Activated naive CD4-positive, alpha-beta T cell treated with anti-CD3 and anti-CD28 coated beads for 36 hours (primary cell): ENCODE measurements around the gene IL1RN. TPM values are rescaled to one million over a fixed set of nuclear protein-coding genes. Genes with fewer than 3 reads are reported as not detected.

Experiments used
- CTCF ChIA-PET: fragments of 350-600 bp; sonication (Branson Sonifier 250); formaldehyde crosslinking; loops from one replicate; lab custom pipeline; 2021; ENCODE audit warnings: antibody characterized with exemption; lab: Charles Lee
- DNase-seq: peaks from one replicate; pipeline ENCODE4 v3.0.0-alpha.2; 2020
- H3K27ac Mint-ChIP-seq: one replicate; pipeline ENCODE4 v1.8.0; 2021; ENCODE audit warnings: mild to moderate bottlenecking, mixed read lengths
- H3K27me3 Mint-ChIP-seq: one replicate; pipeline ENCODE4 v1.8.0; 2021; ENCODE audit warnings: low read depth, mixed read lengths
- H3K36me3 Mint-ChIP-seq: one replicate; pipeline ENCODE4 v1.8.0; 2021; ENCODE audit warnings: low read depth, mixed read lengths
- H3K4me1 Mint-ChIP-seq: one replicate; pipeline ENCODE4 v1.8.0; 2021; ENCODE audit warnings: low read depth, mixed read lengths
- H3K4me3 Mint-ChIP-seq: one replicate; pipeline ENCODE4 v1.8.0; 2021; ENCODE audit warnings: mild to moderate bottlenecking, moderate library complexity, mixed read lengths
- H3K9me3 Mint-ChIP-seq: one replicate; pipeline ENCODE4 v1.8.0; 2021; ENCODE audit warnings: mixed read lengths
- intact Hi-C: fragments of 100-400 bp; cut with micrococcal nuclease; formaldehyde crosslinking; loops from one replicate; pipeline ENCODE4 v1.15.1; 2023
- total RNA-seq, 2 experiments: library from RNA; stranded (reverse); gene quantifications; one replicate each; pipeline ENCODE4 v1.2.3, GENCODE V29; 2021

The IL1RN gene, protein sequence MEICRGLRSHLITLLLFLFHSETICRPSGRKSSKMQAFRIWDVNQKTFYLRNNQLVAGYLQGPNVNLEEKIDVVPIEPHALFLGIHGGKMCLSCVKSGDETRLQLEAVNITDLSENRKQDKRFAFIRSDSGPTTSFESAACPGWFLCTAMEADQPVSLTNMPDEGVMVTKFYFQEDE
- 1 to 10 TPM in 1 of 2 experiments, under 1 TPM in 1; 0.77 to 1.2 TPM for total RNA-seq

DNA sequence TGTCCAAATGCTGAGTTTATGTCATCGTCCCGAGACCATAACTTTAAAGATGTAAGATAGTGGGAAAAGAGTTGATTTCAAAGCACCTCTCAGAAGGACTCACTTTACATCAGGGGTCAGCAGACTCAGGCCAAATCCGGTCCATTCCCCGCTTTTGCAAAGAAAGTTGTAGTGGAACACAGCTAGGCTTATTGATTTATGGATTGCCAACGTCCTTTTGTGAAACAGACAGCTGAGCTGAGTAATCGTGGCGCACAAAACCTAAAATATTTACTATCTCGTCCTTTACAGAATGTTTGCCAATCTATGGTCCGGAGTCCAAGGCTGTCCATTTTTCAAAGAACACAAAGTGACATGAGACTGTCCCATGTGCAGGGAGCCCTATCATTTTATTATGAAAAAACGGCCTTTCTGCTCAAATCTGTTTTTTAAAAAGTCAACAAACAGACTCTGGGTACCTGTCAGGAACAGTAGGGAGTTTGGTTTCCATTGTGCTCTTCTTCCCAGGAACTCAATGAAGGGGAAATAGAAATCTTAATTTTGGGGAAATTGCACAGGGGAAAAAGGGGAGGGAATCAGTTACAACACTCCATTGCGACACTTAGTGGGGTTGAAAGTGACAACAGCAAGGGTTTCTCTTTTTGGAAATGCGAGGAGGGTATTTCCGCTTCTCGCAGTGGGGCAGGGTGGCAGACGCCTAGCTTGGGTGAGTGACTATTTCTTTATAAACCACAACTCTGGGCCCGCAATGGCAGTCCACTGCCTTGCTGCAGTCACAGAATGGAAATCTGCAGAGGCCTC is at the start of gene IL1RN:
Gene IL1RN, plus strand, starts transcription at position 754 of the 801 bp plus-strand sequence. Its CDS starts 27 bp downstream, at position 781.
- no peaks in the 10 kb centered on the region for H3K9me3 Mint-ChIP-seq
- DNase-seq, result no peak
- H3K27me3 Mint-ChIP-seq, result no peaks in the 10 kb centered on the region
- CTCF ChIA-PET, result interaction anchor here (0.9 kb wide), 1 partner anchor 10 kb away, joined by 4 read pairs; no protein-coding TSS in a partner anchor
- peaks cover 21% of the 10 kb centered on the region for H3K4me1 Mint-ChIP-seq
- no peaks in the 10 kb centered on the region for H3K36me3 Mint-ChIP-seq
- intact Hi-C loops, result no loop called here
- H3K27ac Mint-ChIP-seq, result no peak within 1 kb of the TSS
- no peak within 1 kb of the TSS for H3K4me3 Mint-ChIP-seq

DNA sequence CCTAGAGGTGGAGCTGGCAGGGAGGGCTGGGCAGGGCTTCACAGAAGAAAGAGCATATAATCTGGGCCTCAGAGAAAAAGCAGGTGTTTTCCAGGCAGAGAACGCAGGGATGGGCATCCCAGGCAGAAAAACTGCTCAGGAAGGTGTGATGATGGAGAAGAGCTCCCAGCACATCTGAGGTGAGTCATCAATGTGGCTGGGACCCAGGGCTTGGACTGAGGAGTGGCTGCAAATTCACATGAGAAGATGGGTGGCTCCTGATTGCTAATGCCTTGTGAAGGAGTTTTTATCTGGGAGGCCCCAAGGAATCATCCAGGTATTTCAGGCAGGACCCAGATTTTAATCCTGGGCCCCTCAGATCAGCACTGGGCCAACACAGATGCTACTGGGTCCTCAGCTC is 49.5 kb upstream of the IL1RN start:
- no peaks in the 10 kb centered on the region for H3K36me3 Mint-ChIP-seq
- no peak for DNase-seq
- no peaks in the 10 kb centered on the region for H3K27me3 Mint-ChIP-seq
- CTCF ChIA-PET, result interaction anchor here (0.6 to 11.6 kb wide), 7 partner anchors 11 to 328 kb away, joined by 3 to 102 read pairs (median 4); no protein-coding TSS in a partner anchor
- intact Hi-C loops, result no loop called here
- no peak overlapping the region for H3K27ac Mint-ChIP-seq
- H3K4me3 Mint-ChIP-seq, result no peak overlapping the region
- H3K4me1 Mint-ChIP-seq, result peaks cover 7% of the 10 kb centered on the region
- H3K9me3 Mint-ChIP-seq, result no peaks in the 10 kb centered on the region

GRCh38 chr2:113078350-113078839 is 49.0 kb upstream of the IL1RN start:
- no peak overlapping the region for H3K27ac Mint-ChIP-seq
- H3K9me3 Mint-ChIP-seq, result no peaks in the 10 kb centered on the region
- no peak overlapping the region for H3K4me3 Mint-ChIP-seq
- intact Hi-C loops, result no loop called here
- no peak for DNase-seq
- peaks cover 12% of the 10 kb centered on the region for H3K4me1 Mint-ChIP-seq
- H3K36me3 Mint-ChIP-seq, result no peaks in the 10 kb centered on the region
- H3K27me3 Mint-ChIP-seq, result no peaks in the 10 kb centered on the region
- CTCF ChIA-PET, result interaction anchor here (0.6 to 11.6 kb wide), 7 partner anchors 11 to 329 kb away, joined by 3 to 102 read pairs (median 11); partner anchors contain the start of gene PSD4

DNA sequence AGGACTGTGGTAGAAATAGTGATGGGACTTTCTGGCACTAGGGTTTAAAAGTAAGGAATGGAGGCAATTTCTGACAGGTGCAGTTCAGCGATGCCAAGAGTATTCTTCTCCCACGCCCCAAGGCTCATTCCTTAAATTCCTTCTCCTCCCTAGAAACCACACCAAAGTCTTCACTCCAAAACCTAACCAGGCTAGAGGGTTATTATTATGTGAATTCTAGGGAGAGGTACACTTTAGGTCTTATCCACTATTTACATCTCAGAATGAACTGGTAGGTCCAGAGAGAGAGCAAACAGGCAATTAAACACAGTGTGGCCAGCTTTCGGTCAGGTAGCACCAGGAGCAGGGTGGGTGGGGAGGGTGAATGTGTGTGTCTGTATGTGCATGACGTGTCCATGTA is 48.3 kb upstream of the IL1RN start:
- intact Hi-C loops, result no loop called here

DNA sequence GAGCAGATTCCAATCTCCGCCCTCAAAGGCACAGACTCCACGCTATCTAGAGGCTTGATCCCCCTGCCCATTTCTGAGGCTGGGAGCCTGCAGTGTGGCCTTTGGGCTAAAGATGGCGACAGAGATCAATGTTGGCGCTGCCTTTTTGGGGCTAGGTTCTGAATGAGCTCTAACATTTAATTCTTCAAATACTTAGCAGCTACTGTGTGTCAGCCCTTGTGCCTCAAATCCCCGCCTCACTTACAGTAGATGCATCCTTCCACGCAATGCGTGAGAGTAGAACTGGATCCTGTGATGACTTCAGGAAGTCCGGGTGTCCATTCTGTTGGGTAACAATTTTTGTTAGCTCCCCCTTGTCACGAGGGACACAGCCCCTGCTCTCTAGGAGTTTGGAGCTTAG is 47.3 kb upstream of the IL1RN start:
- peak; percentile 73 for DNase-seq
- H3K27me3 Mint-ChIP-seq, result no peaks in the 10 kb centered on the region

More for the DNA sequence above, 48.3 kb upstream of the IL1RN start:
- CTCF ChIA-PET, result interaction anchor here (0.9 to 11.6 kb wide), 18 partner anchors 10 to 199 kb away, joined by 3 to 102 read pairs (median 6); partner anchors contain the start of gene PSD4
- Mint-ChIP-seq H3K4me3 (no peak overlapping the region), H3K4me1 (peaks cover 16% of the 10 kb centered on the region), H3K9me3 (no peaks in the 10 kb centered on the region), H3K36me3 (no peaks in the 10 kb centered on the region), H3K27me3 (no peaks in the 10 kb centered on the region), H3K27ac (no peak overlapping the region)
- DNase-seq, result no peak

GRCh38 chr2:113081488-113082210 is 45.7 kb upstream of the IL1RN start:
- Mint-ChIP-seq H3K4me1 (peaks cover 9% of the 10 kb centered on the region), H3K27me3 (no peaks in the 10 kb centered on the region), H3K36me3 (no peaks in the 10 kb centered on the region), H3K9me3 (no peaks in the 10 kb centered on the region), H3K4me3 (no peak overlapping the region), H3K27ac (no peak overlapping the region)
- intact Hi-C loops, result loop anchor here (2.0 to 5.0 kb wide), 4 partner anchors 36 to 311 kb away; no protein-coding TSS in a partner anchor
- DNase-seq, result no peak
- CTCF ChIA-PET, result interaction anchor here (1.1 to 11.6 kb wide), 5 partner anchors 35 to 166 kb away, joined by 3 to 102 read pairs (median 3); no protein-coding TSS in a partner anchor

More for the DNA sequence above, 47.3 kb upstream of the IL1RN start:
- peaks cover 12% of the 10 kb centered on the region for H3K4me1 Mint-ChIP-seq
- no peak overlapping the region for H3K4me3 Mint-ChIP-seq
- CTCF ChIA-PET, result interaction anchor here (0.5 to 11.6 kb wide), 43 partner anchors 9 to 310 kb away, joined by 3 to 102 read pairs (median 4); partner anchors contain the start of genes IL1F10, IL36RN and PSD4
- intact Hi-C loops, result loop anchor here (1.0 to 5.0 kb wide), 7 partner anchors 37 to 312 kb away; no protein-coding TSS in a partner anchor
- H3K9me3 Mint-ChIP-seq, result no peaks in the 10 kb centered on the region
- H3K27ac Mint-ChIP-seq, result no peak overlapping the region
- H3K36me3 Mint-ChIP-seq, result no peaks in the 10 kb centered on the region

DNA sequence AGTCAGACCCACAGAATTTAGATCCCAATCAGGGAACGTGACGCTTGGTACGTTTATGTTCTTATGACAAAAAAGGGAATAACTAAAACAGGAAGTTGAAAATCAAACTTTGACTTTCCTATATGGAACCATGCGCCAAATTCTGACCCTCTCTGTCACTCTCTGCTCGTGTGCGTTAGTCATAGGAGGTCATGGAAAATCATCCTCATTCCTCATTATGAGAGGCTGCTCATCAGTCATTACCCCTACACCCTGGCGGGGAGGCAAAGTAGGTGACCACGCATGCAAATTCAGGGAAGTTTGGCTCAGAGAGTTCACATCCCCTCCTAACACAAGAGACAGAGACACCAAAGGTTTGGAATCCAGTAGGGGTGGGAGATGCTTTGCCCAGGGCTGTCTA is 44.1 kb upstream of the IL1RN start:
- no peak for DNase-seq
- CTCF ChIA-PET, result interaction anchor here (1.2 to 11.6 kb wide), 8 partner anchors 33 to 165 kb away, joined by 3 to 102 read pairs (median 5); no protein-coding TSS in a partner anchor
- intact Hi-C loops, result loop anchor here (5.0 kb wide), 3 partner anchors 34 to 309 kb away; no protein-coding TSS in a partner anchor
- Mint-ChIP-seq H3K4me1 (peaks cover 9% of the 10 kb centered on the region), H3K27ac (no peak overlapping the region), H3K27me3 (no peaks in the 10 kb centered on the region), H3K4me3 (no peak overlapping the region), H3K36me3 (no peaks in the 10 kb centered on the region), H3K9me3 (peaks cover 1% of the 10 kb centered on the region)

DNA sequence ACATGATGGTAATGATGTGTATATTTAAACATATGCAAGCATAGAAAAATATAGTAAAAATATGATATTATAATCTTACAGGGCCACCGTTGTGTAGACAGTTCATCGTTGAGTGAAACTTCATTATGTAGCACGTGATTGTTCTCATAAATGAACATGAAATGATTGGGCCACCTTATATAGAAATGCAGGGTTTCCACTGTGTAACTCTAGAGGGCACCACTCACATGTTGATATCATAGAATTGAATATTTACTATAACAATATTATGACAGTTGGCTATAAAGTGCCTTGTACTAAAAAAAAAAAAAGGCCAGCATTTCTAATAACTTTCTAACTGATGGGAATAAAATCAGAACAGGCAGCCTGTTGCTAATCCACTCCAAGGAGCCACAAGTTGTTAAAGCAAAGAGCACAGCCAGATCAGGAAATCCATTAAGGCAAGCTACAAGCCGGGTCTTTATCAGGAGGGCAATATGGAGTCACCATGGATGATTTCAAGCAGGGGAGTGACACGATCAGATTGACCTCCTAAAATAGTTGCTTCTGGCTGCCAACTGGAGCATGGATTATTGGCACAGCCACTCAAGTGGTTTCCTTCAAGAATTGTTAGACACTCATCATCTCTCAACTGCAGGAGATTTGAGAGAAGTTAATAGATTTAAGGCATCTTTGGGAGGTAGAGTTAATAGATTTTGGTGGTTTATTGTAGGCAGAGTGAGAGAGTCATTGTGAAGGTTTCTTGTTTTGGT is 43.0 kb upstream of the IL1RN start:
- peak; percentile 43 for DNase-seq
- CTCF ChIA-PET, result interaction anchor here (0.7 to 11.6 kb wide), 17 partner anchors 11 to 314 kb away, joined by 3 to 102 read pairs (median 5); no protein-coding TSS in a partner anchor
- Mint-ChIP-seq H3K4me1 (peaks cover 9% of the 10 kb centered on the region), H3K4me3 (no peak overlapping the region), H3K36me3 (no peaks in the 10 kb centered on the region), H3K27ac (no peak overlapping the region), H3K27me3 (no peaks in the 10 kb centered on the region), H3K9me3 (peaks cover 1% of the 10 kb centered on the region)
- intact Hi-C loops, result loop anchor here (1.0 to 5.0 kb wide), 5 partner anchors 33 to 308 kb away; no protein-coding TSS in a partner anchor

DNA sequence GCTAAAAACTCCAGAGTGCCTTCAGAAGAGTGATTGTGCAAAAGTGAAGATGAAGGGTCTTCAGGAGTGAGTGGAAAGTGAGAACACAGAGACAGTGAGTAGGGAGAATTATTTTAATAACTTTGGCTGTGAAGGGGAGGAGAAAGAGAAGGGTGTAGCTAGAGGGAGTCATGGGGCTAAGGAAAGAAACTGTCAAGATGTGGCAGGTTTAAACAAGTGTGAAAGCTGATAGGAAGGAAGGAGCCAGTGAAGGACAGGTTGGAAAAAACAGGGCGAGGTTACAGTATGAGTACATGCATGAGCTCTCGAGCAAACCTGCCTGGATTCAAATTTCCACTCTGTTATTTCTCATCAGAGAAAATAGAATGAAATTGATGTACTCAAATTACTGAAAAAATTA is 41.9 kb upstream of the IL1RN start:
- no peaks in the 10 kb centered on the region for H3K36me3 Mint-ChIP-seq
- H3K4me3 Mint-ChIP-seq, result no peak overlapping the region
- H3K27ac Mint-ChIP-seq, result no peak overlapping the region
- DNase-seq, result no peak
- intact Hi-C loops, result no loop called here
- CTCF ChIA-PET, result interaction anchor here (0.6 to 2.4 kb wide), 10 partner anchors 12 to 244 kb away, joined by 3 to 18 read pairs (median 4); no protein-coding TSS in a partner anchor
- H3K4me1 Mint-ChIP-seq, result peaks cover 9% of the 10 kb centered on the region
- H3K27me3 Mint-ChIP-seq, result no peaks in the 10 kb centered on the region
- peaks cover 1% of the 10 kb centered on the region for H3K9me3 Mint-ChIP-seq

DNA sequence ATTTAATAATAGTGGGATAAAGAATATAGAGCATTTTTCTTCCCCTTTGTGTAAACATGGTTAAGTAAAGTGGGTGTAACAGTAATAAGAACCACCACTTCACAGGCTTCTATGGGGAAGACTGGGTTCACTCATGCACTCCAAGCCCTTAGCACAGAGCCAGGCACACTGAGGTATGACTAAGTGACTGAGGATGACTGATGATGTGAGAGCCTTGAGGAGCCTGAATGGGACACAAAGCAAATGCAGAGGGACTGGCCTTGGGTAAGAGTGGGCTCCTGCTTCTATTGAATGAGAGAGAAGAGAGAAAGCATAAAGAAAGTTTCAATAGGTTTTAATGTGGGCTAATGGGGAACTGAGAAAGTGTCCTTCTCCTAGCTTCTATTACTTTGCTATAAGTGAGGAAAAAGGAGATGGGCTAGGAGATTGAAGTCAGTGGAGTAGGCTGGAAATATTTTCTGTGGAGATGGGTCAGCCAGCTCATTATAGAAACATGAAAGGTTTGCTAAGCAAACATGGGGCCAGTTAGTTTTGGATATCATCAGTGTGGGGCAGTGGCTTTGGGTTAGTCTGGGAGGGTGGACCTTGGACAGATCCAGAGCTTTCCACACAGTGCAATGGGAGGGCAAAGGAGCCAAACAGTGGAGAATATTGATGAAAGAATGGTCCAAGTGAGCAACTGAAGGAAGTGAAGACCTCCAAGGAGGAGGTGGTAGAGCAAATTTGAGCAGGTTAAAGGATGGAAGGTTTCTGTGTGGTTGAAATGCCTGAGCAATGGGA is 39.0 kb upstream of the IL1RN start:
- Mint-ChIP-seq H3K36me3 (no peaks in the 10 kb centered on the region), H3K4me1 (peaks cover 5% of the 10 kb centered on the region), H3K27ac (no peak overlapping the region), H3K9me3 (peaks cover 1% of the 10 kb centered on the region), H3K27me3 (no peaks in the 10 kb centered on the region), H3K4me3 (no peak overlapping the region)
- DNase-seq, result no peak
- CTCF ChIA-PET, result interaction anchor here (1.1 to 3.0 kb wide), 2 partner anchors 9 to 49 kb away, joined by 4 to 19 read pairs; no protein-coding TSS in a partner anchor
- intact Hi-C loops, result no loop called here
